A673 (cell line): Measurements from ENCODE around the gene BAG5.

Experiments
- EZH2 ChIP-seq: fragments of 200-600 bp; sonication (generic); IDR thresholded peaks from 2 replicates; pipeline ENCODE4 v1.6.1; 2017; ENCODE audit warnings: borderline replicate concordance, low read depth, mild to moderate bottlenecking, mixed read lengths, antibody characterized with exemption, low read length; ENCODE audit not compliant: poor library complexity, severe bottlenecking
- TF ChIP-seq, protein P1 (sequence below): fragments of 300-800, 200-600 bp; sonication (generic); conservative IDR thresholded peaks from 2 replicates; pipeline ENCODE4 v1.5.1; 2017; ENCODE audit warnings: low read depth, mild to moderate bottlenecking, antibody characterized with exemption, low read length, moderate library complexity, mixed read lengths

- TF ChIP-seq, protein P1, sequence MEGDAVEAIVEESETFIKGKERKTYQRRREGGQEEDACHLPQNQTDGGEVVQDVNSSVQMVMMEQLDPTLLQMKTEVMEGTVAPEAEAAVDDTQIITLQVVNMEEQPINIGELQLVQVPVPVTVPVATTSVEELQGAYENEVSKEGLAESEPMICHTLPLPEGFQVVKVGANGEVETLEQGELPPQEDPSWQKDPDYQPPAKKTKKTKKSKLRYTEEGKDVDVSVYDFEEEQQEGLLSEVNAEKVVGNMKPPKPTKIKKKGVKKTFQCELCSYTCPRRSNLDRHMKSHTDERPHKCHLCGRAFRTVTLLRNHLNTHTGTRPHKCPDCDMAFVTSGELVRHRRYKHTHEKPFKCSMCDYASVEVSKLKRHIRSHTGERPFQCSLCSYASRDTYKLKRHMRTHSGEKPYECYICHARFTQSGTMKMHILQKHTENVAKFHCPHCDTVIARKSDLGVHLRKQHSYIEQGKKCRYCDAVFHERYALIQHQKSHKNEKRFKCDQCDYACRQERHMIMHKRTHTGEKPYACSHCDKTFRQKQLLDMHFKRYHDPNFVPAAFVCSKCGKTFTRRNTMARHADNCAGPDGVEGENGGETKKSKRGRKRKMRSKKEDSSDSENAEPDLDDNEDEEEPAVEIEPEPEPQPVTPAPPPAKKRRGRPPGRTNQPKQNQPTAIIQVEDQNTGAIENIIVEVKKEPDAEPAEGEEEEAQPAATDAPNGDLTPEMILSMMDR: no peak
- TF ChIP-seq EZH2: no peak
Observed at GRCh38 chr14:103550451-103551337, 11.8 kb downstream of the BAG5 start.
